Central memory CD4-positive, alpha-beta T cell (primary cell): Measurements from ENCODE around the gene INSC.

ENCODE experiments used
- DNase-seq: peaks from one replicate; pipeline ENCODE4 v3.0.0; 2022

The INSC gene

GRCh38 chr11:15149050-15149449 is 34.3 kb downstream of the INSC start:
- DNase-seq = no peak

GRCh38 chr11:15150507-15150906 is 35.8 kb downstream of the INSC start:
- no peak for DNase-seq

GRCh38 chr11:15153231-15153630 is 38.5 kb downstream of the INSC start:
- no peak for DNase-seq

GRCh38 chr11:15157181-15157580 is 42.5 kb downstream of the INSC start:
- DNase-seq = no peak

GRCh38 chr11:15157606-15158137 is 42.9 kb downstream of the INSC start:
- no peak for DNase-seq

GRCh38 chr11:15158351-15159015 is 43.8 kb downstream of the INSC start:
- no peak for DNase-seq

- no peak for DNase-seq
These were observed 44.4 kb downstream of the INSC start for GRCh38 chr11:15159085-15159484.

GRCh38 chr11:15161790-15162189 is 47.1 kb downstream of the INSC start:
- DNase-seq = no peak

- DNase-seq = no peak
These were observed 48.4 kb downstream of the INSC start for GRCh38 chr11:15163136-15163535.

- no peak for DNase-seq
These were observed 51.5 kb downstream of the INSC start for GRCh38 chr11:15166204-15166603.

- no peak for DNase-seq
These were observed 55.3 kb downstream of the INSC start for GRCh38 chr11:15169815-15170551.

GRCh38 chr11:15170698-15171097 is 56.0 kb downstream of the INSC start:
- no peak for DNase-seq

GRCh38 chr11:15171956-15172355 is 57.2 kb downstream of the INSC start:
- DNase-seq = no peak

GRCh38 chr11:15175831-15176230 is 61.1 kb downstream of the INSC start:
- no peak for DNase-seq

- DNase-seq = no peak
These were observed 62.0 kb downstream of the INSC start for GRCh38 chr11:15176646-15177163.

GRCh38 chr11:15177491-15177890 is 62.8 kb downstream of the INSC start:
- no peak for DNase-seq

- DNase-seq = no peak
These were observed 63.5 kb downstream of the INSC start for GRCh38 chr11:15178214-15178613.

GRCh38 chr11:15179167-15179566 is 64.4 kb downstream of the INSC start:
- DNase-seq = no peak

- no peak for DNase-seq
These were observed 65.6 kb downstream of the INSC start for GRCh38 chr11:15180212-15180792.

GRCh38 chr11:15182372-15182771 is 67.6 kb downstream of the INSC start:
- no peak for DNase-seq

- DNase-seq = no peak
These were observed 70.3 kb downstream of the INSC start for GRCh38 chr11:15185021-15185420.

- DNase-seq = no peak
These were observed 71.4 kb downstream of the INSC start for GRCh38 chr11:15186146-15186545.

GRCh38 chr11:15189189-15189588 is 74.5 kb downstream of the INSC start:
- DNase-seq = no peak
